ENCODE data around the gene GRK5. TPM values are rescaled to one million over a fixed set of nuclear protein-coding genes. Genes with fewer than 3 reads are reported as not detected.

Gene GRK5
- total RNA-seq, 4 donors from 2014 or later = 5.4 to 13.0 (median 10.6) TPM

GRCh38 chr10:119447421-119447820 lies 240.1 kb downstream of the GRK5 start:
- no peak for DNase-seq (ENCODE audit: low spot score in 2 of 2)
- 70% methylated on average over 7 of the region's 7 CpGs for WGBS, 2 donors
- no peak for TF ChIP-seq POLR2A (IDR thresholded peaks at IDR 0.05)
- no peak for TF ChIP-seq CTCF (IDR thresholded peaks at IDR 0.05)
- no peak overlapping the region for H3K4me3 ChIP-seq (ENCODE audit: low read depth, poor library complexity, severe bottlenecking)
- intact Hi-C loops (cut with DNase I; ENCODE audit: low total_unique reads) = loop anchor here (10.0 kb wide), 1 partner anchor 243 kb away; the partner anchor contains the start of gene GRK5

GRCh38 chr10:119447823-119448546 lies 240.6 kb downstream of the GRK5 start:
- TF ChIP-seq CTCF (IDR thresholded peaks at IDR 0.05) = no peak
- intact Hi-C loops (cut with DNase I; ENCODE audit: low total_unique reads) = loop anchor here (10.0 kb wide), 1 partner anchor 243 kb away; the partner anchor contains the start of gene GRK5
- DNase-seq (ENCODE audit: low spot score in 2 of 2) = no peak
- WGBS, 2 donors = 81% methylated on average over 17 to 18 of the region's 18 CpGs
- no peak overlapping the region for H3K4me3 ChIP-seq (ENCODE audit: low read depth, poor library complexity, severe bottlenecking)

- intact Hi-C loops (cut with DNase I; ENCODE audit: low total_unique reads) = loop anchor here (10.0 kb wide), 1 partner anchor 244 kb away; the partner anchor contains the start of gene GRK5
- DNase-seq (ENCODE audit: low spot score in 2 of 2) = no peak
- WGBS, 2 donors = 89 to 90% methylated on average over 17 to 26 of the region's 26 CpGs
- TF ChIP-seq CTCF (IDR thresholded peaks at IDR 0.05) = no peak
- no peak for TF ChIP-seq POLR2A (IDR thresholded peaks at IDR 0.05)
- no peak overlapping the region for H3K4me3 ChIP-seq (ENCODE audit: low read depth, poor library complexity, severe bottlenecking)
These were observed 241.5 kb downstream of the GRK5 start for GRCh38 chr10:119448628-119449584.

- intact Hi-C loops (cut with DNase I; ENCODE audit: low total_unique reads) = loop anchor here (10.0 kb wide), 1 partner anchor 245 kb away; the partner anchor contains the start of gene GRK5
- 32 to 42% methylated on average over 16 of the region's 16 CpGs for WGBS, 2 donors
- DNase-seq (ENCODE audit: low spot score in 2 of 2) = peak; percentile 75 to 92
- no peak for TF ChIP-seq CTCF (IDR thresholded peaks at IDR 0.05)
- no peak for TF ChIP-seq POLR2A (IDR thresholded peaks at IDR 0.05)
- no peak overlapping the region for H3K4me3 ChIP-seq (ENCODE audit: low read depth, poor library complexity, severe bottlenecking)
These were observed 242.5 kb downstream of the GRK5 start for GRCh38 chr10:119449760-119450461.

GRCh38 chr10:119450606-119451299 lies 243.4 kb downstream of the GRK5 start:
- TF ChIP-seq POLR2A (IDR thresholded peaks at IDR 0.05) (no peak), CTCF (IDR thresholded peaks at IDR 0.05) (no peak)
- WGBS, 2 donors = 77 to 81% methylated on average over 13 to 16 of the region's 16 CpGs

More at GRCh38 chr10:119450606-119451299, 243.4 kb downstream of the GRK5 start:
- H3K4me3 ChIP-seq (ENCODE audit: low read depth, poor library complexity, severe bottlenecking) = no peak overlapping the region
- no peak for DNase-seq (ENCODE audit: low spot score in 2 of 2)
- intact Hi-C loops (cut with DNase I; ENCODE audit: low total_unique reads) = no loop called here

Measured in lower leg skin (tissue), 4 donors.